OCI-LY1 (cell line): Measurements from ENCODE around the gene CAMTA1.

Experiments used
- H2AFZ ChIP-seq: fragments of 200-600 bp; sonication (generic), shearing (Covaris generic); 2 replicates; pipeline ENCODE4 v1.6.0; 2014; ENCODE audit warnings: antibody characterized with exemption, mild to moderate bottlenecking, low read length
- H3F3A ChIP-seq: fragments of 200-600 bp; sonication (generic), shearing (Covaris generic); 2 replicates; pipeline ENCODE4 v1.6.0; 2014; ENCODE audit warnings: mild to moderate bottlenecking, antibody characterized with exemption, low read length, moderate library complexity; ENCODE audit not compliant: insufficient read depth
- H3K27ac ChIP-seq: fragments of 200-600 bp; sonication (generic); 2 replicates; pipeline ENCODE4 v1.5.1; 2014; ENCODE audit warnings: low read length, mixed run types, mild to moderate bottlenecking, low read depth; ENCODE audit not compliant: poor library complexity, severe bottlenecking
- H3K27me3 ChIP-seq: fragments of 200-600 bp; sonication (generic); 2 replicates; pipeline ENCODE4 v1.6.0; 2014; ENCODE audit warnings: antibody characterized with exemption, mild to moderate bottlenecking, low read length, moderate library complexity; ENCODE audit not compliant: insufficient read depth
- H3K36me3 ChIP-seq: fragments of 200-600 bp; sonication (generic); 2 replicates; pipeline ENCODE4 v1.6.1; 2014; ENCODE audit warnings: mild to moderate bottlenecking, antibody characterized with exemption, low read length, moderate library complexity, mixed read lengths; ENCODE audit not compliant: insufficient read depth
- H3K4me1 ChIP-seq: fragments of 200-600 bp; sonication (generic); 2 replicates; pipeline ENCODE4 v1.5.1; 2014; ENCODE audit warnings: mild to moderate bottlenecking, low read length, moderate library complexity; ENCODE audit not compliant: insufficient read depth, severe bottlenecking
- H3K4me2 ChIP-seq: fragments of 200-600 bp; sonication (generic), shearing (Covaris generic); 2 replicates; pipeline ENCODE4 v1.6.1; 2014; ENCODE audit warnings: low read length
- H3K4me3 ChIP-seq: fragments of 200-600 bp; sonication (generic); 2 replicates; pipeline ENCODE4 v1.5.1; 2014; ENCODE audit warnings: low read length, low read depth, mild to moderate bottlenecking, mixed read lengths; ENCODE audit not compliant: poor library complexity, severe bottlenecking
- H3K79me2 ChIP-seq: fragments of 200-600 bp; shearing (Covaris generic); 2 replicates; pipeline ENCODE4 v1.6.1; 2016; ENCODE audit warnings: mixed run types, low read length, mixed read lengths; ENCODE audit not compliant: insufficient read depth
- H3K9ac ChIP-seq: fragments of 200-600 bp; sonication (generic), shearing (Covaris generic); 2 replicates; pipeline ENCODE4 v1.6.1; 2014; ENCODE audit warnings: mild to moderate bottlenecking, low read length, mixed read lengths
- H3K9me2 ChIP-seq: fragments of 200-600 bp; sonication (generic), shearing (Covaris generic); 2 replicates; pipeline ENCODE4 v1.6.1; 2014; ENCODE audit warnings: low read depth, mild to moderate bottlenecking, low read length, mixed read lengths
- H3K9me3 ChIP-seq: fragments of 200-600 bp; shearing (Covaris generic); 2 replicates; pipeline ENCODE4 v1.6.1; 2014; ENCODE audit warnings: low read length, mixed read lengths
- H4K20me1 ChIP-seq: fragments of 200-600 bp; sonication (generic), shearing (Covaris generic); 2 replicates; pipeline ENCODE4 v1.6.0; 2016; ENCODE audit warnings: mild to moderate bottlenecking, low read length; ENCODE audit not compliant: insufficient read depth
- EZH2 ChIP-seq: fragments of 200-600 bp; sonication (generic), shearing (Covaris generic); IDR thresholded peaks from 2 replicates; pipeline ENCODE4 v1.8.0; 2017; ENCODE audit warnings: borderline replicate concordance, mixed run types, mild to moderate bottlenecking, antibody characterized with exemption, low read length, moderate library complexity, mixed read lengths
- TF ChIP-seq, protein P1 (sequence below): fragments of 200-600 bp; sonication (generic), shearing (Covaris generic); IDR thresholded peaks from 2 replicates; pipeline ENCODE4 v1.5.1; 2017; ENCODE audit warnings: mild to moderate bottlenecking, antibody characterized with exemption, low read length, moderate library complexity, mixed read lengths

CAMTA1 gene

GRCh38 chr1:7477593-7477992 is 692.3 kb downstream of the CAMTA1 start:
- TF ChIP-seq, protein P1, sequence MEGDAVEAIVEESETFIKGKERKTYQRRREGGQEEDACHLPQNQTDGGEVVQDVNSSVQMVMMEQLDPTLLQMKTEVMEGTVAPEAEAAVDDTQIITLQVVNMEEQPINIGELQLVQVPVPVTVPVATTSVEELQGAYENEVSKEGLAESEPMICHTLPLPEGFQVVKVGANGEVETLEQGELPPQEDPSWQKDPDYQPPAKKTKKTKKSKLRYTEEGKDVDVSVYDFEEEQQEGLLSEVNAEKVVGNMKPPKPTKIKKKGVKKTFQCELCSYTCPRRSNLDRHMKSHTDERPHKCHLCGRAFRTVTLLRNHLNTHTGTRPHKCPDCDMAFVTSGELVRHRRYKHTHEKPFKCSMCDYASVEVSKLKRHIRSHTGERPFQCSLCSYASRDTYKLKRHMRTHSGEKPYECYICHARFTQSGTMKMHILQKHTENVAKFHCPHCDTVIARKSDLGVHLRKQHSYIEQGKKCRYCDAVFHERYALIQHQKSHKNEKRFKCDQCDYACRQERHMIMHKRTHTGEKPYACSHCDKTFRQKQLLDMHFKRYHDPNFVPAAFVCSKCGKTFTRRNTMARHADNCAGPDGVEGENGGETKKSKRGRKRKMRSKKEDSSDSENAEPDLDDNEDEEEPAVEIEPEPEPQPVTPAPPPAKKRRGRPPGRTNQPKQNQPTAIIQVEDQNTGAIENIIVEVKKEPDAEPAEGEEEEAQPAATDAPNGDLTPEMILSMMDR = no peak
- TF ChIP-seq EZH2 = no peak
- no peaks in the 10 kb centered on the region for H3K79me2 ChIP-seq
- H3K4me1 ChIP-seq = no peaks in the 10 kb centered on the region
- no peaks in the 10 kb centered on the region for H3K36me3 ChIP-seq
- no peak overlapping the region for H2AFZ ChIP-seq
- H3K27me3 ChIP-seq = no peaks in the 10 kb centered on the region
- no peak overlapping the region for H3K9ac ChIP-seq
- no peaks in the 10 kb centered on the region for H3F3A ChIP-seq
- H3K9me3 ChIP-seq = no peaks in the 10 kb centered on the region
- H3K4me3 ChIP-seq = no peak overlapping the region
- H3K4me2 ChIP-seq = no peak overlapping the region
- no peaks in the 10 kb centered on the region for H3K9me2 ChIP-seq
- H3K27ac ChIP-seq = no peak overlapping the region
- H4K20me1 ChIP-seq = no peaks in the 10 kb centered on the region

GRCh38 chr1:7478142-7478790 is 693.0 kb downstream of the CAMTA1 start:
- Histone ChIP-seq H2AFZ (no peak overlapping the region), H3F3A (no peaks in the 10 kb centered on the region), H3K4me3 (no peak overlapping the region), H4K20me1 (no peaks in the 10 kb centered on the region), H3K9me2 (no peaks in the 10 kb centered on the region), H3K27me3 (no peaks in the 10 kb centered on the region), H3K9me3 (no peaks in the 10 kb centered on the region), H3K36me3 (no peaks in the 10 kb centered on the region), H3K27ac (no peak overlapping the region), H3K9ac (no peak overlapping the region), H3K4me2 (no peak overlapping the region), H3K4me1 (no peaks in the 10 kb centered on the region), H3K79me2 (no peaks in the 10 kb centered on the region)
- TF ChIP-seq EZH2 = no peak
- TF ChIP-seq, protein P1 = no peak

DNA sequence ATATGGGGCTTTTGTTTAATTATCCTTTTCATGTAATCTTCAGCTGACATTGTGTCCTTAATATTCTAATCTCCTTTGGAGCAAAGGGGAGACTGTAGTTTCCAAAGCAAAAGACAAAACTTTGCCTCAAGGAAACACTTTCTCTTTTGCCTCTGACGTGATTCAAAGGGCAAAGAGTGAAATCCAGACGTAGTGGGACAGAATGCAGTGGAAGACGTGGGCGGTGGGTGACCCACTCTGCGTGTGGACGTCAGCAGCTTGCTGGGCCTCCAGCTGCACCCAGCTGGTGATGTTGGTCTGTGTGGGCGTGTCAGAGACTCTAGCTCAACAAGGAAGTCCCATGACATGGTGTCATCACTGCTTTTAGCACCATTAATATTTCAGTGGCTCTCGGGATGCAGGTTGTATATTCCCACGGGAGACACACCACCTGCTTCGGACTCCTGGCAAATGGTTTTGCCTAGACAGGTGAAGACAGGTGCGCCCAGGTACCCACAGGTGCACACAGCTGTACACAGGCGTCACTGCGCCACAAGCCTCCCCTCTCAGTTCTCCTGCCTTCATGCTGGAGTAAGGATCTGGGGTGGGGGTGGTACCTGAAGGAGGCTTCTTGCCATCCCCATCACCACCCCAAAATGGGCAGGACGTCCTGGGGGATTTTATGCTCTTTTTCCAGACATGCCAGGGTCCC is 693.7 kb downstream of the CAMTA1 start:
- no peaks in the 10 kb centered on the region for H3K36me3 ChIP-seq
- H4K20me1 ChIP-seq = no peaks in the 10 kb centered on the region
- TF ChIP-seq EZH2 = no peak
- TF ChIP-seq, protein P1 = no peak
- no peak overlapping the region for H3K4me3 ChIP-seq
- no peaks in the 10 kb centered on the region for H3K79me2 ChIP-seq
- H2AFZ ChIP-seq = no peak overlapping the region
- no peaks in the 10 kb centered on the region for H3K4me1 ChIP-seq
- H3K4me2 ChIP-seq = no peak overlapping the region
- no peak overlapping the region for H3K9ac ChIP-seq
- no peaks in the 10 kb centered on the region for H3F3A ChIP-seq
- no peaks in the 10 kb centered on the region for H3K9me2 ChIP-seq
- H3K27ac ChIP-seq = no peak overlapping the region
- H3K27me3 ChIP-seq = no peaks in the 10 kb centered on the region
- no peaks in the 10 kb centered on the region for H3K9me3 ChIP-seq
